IgD-negative memory B cell (primary cell): ENCODE results near the gene DAPK2. TPM values are rescaled to one million over a fixed set of nuclear protein-coding genes. Genes with fewer than 3 reads are reported as not detected.
"Not testable (repeated sequence)": the region's sequence is repeated elsewhere in the genome, so short reads cannot be mapped to it uniquely, and the experiment has no call there.

Experiments used
- H3K27ac Mint-ChIP-seq, 3 donors: one replicate each; pipeline ENCODE4 v1.8.0; 2020 to 2022; ENCODE audit warnings: mild to moderate bottlenecking in 3 of 3, mixed read lengths in 3 of 3, moderate library complexity in 1 of 3
- H3K27me3 Mint-ChIP-seq: one replicate; pipeline ENCODE4 v1.8.0; 2021; ENCODE audit warnings: mixed read lengths
- H3K36me3 Mint-ChIP-seq: one replicate; pipeline ENCODE4 v1.8.0; 2020; ENCODE audit warnings: mild to moderate bottlenecking, mixed read lengths
- H3K4me1 Mint-ChIP-seq, 3 donors: one replicate each; pipeline ENCODE4 v1.8.0; 2020 to 2022; ENCODE audit warnings: mixed read lengths in 3 of 3, mild to moderate bottlenecking in 1 of 3
- H3K4me3 Mint-ChIP-seq, 4 donors: one replicate each; pipeline ENCODE4 v1.8.0; 2020 to 2022; ENCODE audit warnings: mild to moderate bottlenecking in 4 of 4, mixed read lengths in 4 of 4, moderate library complexity in 3 of 4
- H3K9me3 Mint-ChIP-seq, 3 donors: one replicate each; pipeline ENCODE4 v1.8.0; 2020 to 2021; ENCODE audit warnings: mixed read lengths in 3 of 3, mild to moderate bottlenecking in 1 of 3
- polyA plus RNA-seq: library from polyadenylated mRNA; unstranded; fragments of 300-500 nt; fragmentation: Illumina TruSeq; gene quantifications from one replicate; pipeline ENCODE4 v1.2.3, GENCODE V29; 2021

DAPK2 gene
- polyA plus RNA-seq, 1 donor from 2014 or later: 7.7 TPM

GRCh38 chr15:63909819-63910437, 136.4 kb downstream of the DAPK2 start:
- Mint-ChIP-seq H3K27me3 (no peaks in the 10 kb centered on the region), H3K36me3 (peaks cover 2% of the 10 kb centered on the region), H3K9me3 (no peaks in the 10 kb centered on the region), H3K4me1 (peaks cover 12 to 17% (median 15%) of the 10 kb centered on the region in 3 donors), H3K27ac (no peak overlapping the region), H3K4me3 (no peak overlapping the region)

GRCh38 chr15:63908991-63909390, 137.3 kb downstream of the DAPK2 start:
- H3K36me3 Mint-ChIP-seq: peaks cover 2% of the 10 kb centered on the region
- H3K4me1 Mint-ChIP-seq: peaks cover 15 to 26% (median 16%) of the 10 kb centered on the region in 3 donors
- no peaks in the 10 kb centered on the region for H3K9me3 Mint-ChIP-seq
- no peaks in the 10 kb centered on the region for H3K27me3 Mint-ChIP-seq
- H3K4me3 Mint-ChIP-seq: no peak overlapping the region
- peak overlapping the region in 1 of 3 donors; percentile 50 for H3K27ac Mint-ChIP-seq

DNA sequence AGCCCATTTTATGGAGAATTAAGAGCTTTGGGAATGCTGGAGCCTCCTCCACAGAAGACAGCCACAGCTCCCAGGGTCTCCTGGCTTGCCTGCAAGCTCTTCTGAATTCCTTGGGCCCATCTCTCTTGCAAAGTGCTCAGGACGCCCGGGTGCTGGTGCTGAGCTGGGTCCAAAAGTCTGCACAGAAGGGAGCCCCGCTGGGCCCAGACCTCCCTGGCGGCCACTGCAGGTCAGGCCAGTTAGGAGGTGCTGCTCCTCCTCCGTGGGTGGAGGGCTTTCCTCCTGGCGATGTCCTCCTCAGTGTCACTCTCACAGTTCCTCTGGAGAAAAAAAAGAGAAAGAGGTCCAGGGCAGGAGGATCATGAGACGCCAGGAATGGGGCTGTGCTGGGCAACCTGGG, 138.0 kb downstream of the DAPK2 start:
- peak overlapping the region in 1 of 3 donors; percentile 50 for H3K27ac Mint-ChIP-seq
- H3K36me3 Mint-ChIP-seq: peaks cover 2% of the 10 kb centered on the region
- H3K9me3 Mint-ChIP-seq: no peaks in the 10 kb centered on the region
- H3K4me3 Mint-ChIP-seq: no peak overlapping the region
- H3K4me1 Mint-ChIP-seq: peaks cover 16 to 28% (median 17%) of the 10 kb centered on the region in 3 donors
- H3K27me3 Mint-ChIP-seq: no peaks in the 10 kb centered on the region

DNA sequence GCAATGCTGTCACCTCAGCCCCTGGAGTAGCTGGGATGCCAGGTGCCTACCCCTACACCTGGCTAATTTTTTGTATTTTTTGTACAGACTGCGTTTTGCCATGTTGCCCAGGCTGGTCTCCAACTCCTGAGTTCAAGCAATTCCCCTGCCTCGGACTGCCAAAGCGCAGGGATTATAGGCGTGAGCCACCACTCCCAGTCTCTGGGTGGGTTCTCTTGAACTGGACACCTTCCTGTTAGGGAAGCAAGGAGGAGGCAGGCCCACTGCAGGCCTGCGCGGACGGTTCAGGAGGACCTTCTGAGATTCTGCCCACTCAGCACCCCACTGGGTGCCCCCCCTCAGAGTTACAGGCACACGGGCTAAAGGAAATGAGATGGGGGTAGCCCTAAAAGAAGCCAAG, 138.8 kb downstream of the DAPK2 start:
- H3K36me3 Mint-ChIP-seq: peaks cover 3% of the 10 kb centered on the region
- H3K27me3 Mint-ChIP-seq: no peaks in the 10 kb centered on the region
- no peaks in the 10 kb centered on the region for H3K9me3 Mint-ChIP-seq
- peaks cover 17 to 28% (median 20%) of the 10 kb centered on the region in 3 donors for H3K4me1 Mint-ChIP-seq
- peak overlapping the region in 1 of 4 donors; percentile 51 for H3K4me3 Mint-ChIP-seq
- peak overlapping the region in 2 of 3 donors; percentile 23 to 73 for H3K27ac Mint-ChIP-seq

DNA sequence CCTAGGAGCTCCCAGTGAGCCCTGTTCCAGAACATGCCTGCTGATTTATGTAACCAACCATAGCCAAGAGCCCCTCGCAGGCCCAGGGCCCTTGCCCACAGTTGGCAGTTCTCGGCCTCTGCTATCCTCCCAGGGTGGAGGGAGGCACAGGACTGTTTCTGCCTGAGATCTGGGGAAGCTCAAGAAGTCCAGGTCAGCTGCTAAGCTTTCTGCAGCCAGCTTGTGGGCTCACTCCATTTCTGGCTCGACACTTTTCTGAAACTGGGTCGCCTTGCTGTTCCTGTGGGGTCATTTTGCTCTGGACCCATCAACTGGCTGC, 140.1 kb downstream of the DAPK2 start:
- Mint-ChIP-seq H3K36me3 (peaks cover 4% of the 10 kb centered on the region), H3K27ac (peak overlapping the region in 2 of 3 donors; percentile 15 to 84), H3K9me3 (no peaks in the 10 kb centered on the region), H3K4me1 (peaks cover 29 to 38% (median 31%) of the 10 kb centered on the region in 3 donors), H3K4me3 (peak overlapping the region in 2 of 4 donors; percentile 78 to 81), H3K27me3 (no peaks in the 10 kb centered on the region)

DNA sequence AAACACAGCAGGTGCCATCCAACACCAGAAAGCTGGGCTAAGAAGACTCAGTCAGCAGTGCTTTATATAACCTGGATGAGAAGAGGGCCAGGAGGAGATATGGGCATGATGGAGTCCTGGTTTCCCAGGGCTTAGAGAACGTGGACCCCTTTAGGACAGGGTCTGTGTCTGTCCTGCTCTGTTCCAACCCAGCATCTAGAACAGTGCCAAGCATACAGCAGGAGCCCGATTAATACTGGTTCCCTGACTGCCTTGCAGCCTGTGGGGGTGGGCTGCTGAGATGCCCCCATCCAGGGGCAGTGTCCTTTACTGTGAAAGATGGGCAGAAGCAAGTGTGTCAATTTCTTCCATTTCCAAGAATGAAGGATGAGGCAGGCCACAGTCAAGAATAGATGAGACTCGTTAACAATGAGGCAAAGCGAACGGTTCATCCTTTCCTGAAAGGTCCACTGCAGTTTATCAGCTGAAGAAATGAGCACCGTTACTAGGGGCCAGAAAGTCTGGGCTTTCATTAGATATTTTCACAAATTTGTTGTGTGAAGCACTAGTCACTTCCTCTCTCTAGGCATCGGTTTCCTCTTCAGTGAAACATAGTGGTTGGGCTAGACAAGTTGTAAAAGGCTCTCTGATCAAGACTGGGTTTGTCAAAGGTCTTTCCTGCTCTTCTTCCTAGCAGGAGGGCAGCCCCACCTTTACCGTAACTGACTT, 140.6 kb downstream of the DAPK2 start:
- Mint-ChIP-seq H3K4me1 (peaks cover 29 to 38% (median 34%) of the 10 kb centered on the region in 3 donors), H3K36me3 (peaks cover 4% of the 10 kb centered on the region), H3K27me3 (no peaks in the 10 kb centered on the region), H3K27ac (peak overlapping the region in 2 of 3 donors; percentile 15 to 84), H3K9me3 (no peaks in the 10 kb centered on the region), H3K4me3 (peak overlapping the region in 2 of 4 donors; percentile 78 to 81)

DNA sequence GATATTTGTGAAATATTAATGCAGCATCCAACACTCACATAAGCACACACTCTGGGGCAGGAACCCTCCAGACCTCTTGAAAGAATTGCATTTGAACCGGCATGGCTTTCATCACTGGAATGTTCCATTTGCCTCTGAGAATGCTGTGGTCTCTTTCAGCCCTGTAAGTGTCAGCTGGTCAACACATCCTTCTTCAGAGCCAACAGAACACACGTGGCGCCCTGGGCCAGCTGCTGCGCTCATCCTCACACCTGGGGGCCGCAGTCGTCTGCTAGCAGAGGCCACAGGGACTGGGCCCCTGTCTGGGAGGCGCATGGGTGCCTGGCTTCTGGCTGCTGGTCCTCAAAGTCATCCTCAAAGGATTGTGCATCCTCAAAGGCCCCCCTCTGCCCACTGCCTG, 141.2 kb downstream of the DAPK2 start:
- no peak overlapping the region for H3K27ac Mint-ChIP-seq

GRCh38 chr15:63904042-63904441, 142.2 kb downstream of the DAPK2 start:
- peak overlapping the region in 1 of 4 donors; percentile 27 for H3K4me3 Mint-ChIP-seq
- peaks cover 31 to 44% (median 40%) of the 10 kb centered on the region in 3 donors for H3K4me1 Mint-ChIP-seq
- no peaks in the 10 kb centered on the region for H3K27me3 Mint-ChIP-seq
- H3K9me3 Mint-ChIP-seq: no peaks in the 10 kb centered on the region
- H3K27ac Mint-ChIP-seq: peak overlapping the region in 1 of 3 donors; percentile 27
- peaks cover 4% of the 10 kb centered on the region for H3K36me3 Mint-ChIP-seq

More for the DNA sequence above, 141.2 kb downstream of the DAPK2 start:
- H3K4me3 Mint-ChIP-seq: peak overlapping the region in 1 of 4 donors; percentile 9
- H3K9me3 Mint-ChIP-seq: no peaks in the 10 kb centered on the region
- H3K27me3 Mint-ChIP-seq: no peaks in the 10 kb centered on the region
- H3K4me1 Mint-ChIP-seq: peaks cover 29 to 43% (median 37%) of the 10 kb centered on the region in 3 donors
- H3K36me3 Mint-ChIP-seq: peaks cover 4% of the 10 kb centered on the region

DNA sequence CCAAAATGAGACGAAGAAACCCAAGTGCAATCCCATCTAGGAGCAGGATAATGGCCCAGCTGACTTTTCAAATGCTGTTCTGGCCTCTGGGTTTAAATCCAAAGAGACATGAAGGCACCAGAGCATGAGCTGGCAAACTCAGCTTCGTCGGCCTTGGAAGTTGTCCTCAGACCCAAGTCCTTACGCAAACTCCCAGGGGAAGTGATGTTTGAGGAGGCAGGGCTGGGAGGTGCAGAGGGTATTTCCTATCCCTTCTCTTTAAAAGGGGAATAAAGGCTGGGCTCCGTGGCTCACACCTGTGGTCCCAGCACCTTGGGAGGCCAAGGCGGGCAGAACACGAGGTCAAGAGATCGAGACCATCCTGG, 143.6 kb downstream of the DAPK2 start:
- peaks cover 31 to 44% (median 40%) of the 10 kb centered on the region in 3 donors for H3K4me1 Mint-ChIP-seq
- H3K27me3 Mint-ChIP-seq: no peaks in the 10 kb centered on the region
- peak overlapping the region in 1 of 3 donors; percentile 24 for H3K27ac Mint-ChIP-seq
- H3K9me3 Mint-ChIP-seq: no peaks in the 10 kb centered on the region
- H3K4me3 Mint-ChIP-seq: peak overlapping the region in 1 of 4 donors; percentile 17
- H3K36me3 Mint-ChIP-seq: peaks cover 2% of the 10 kb centered on the region

- H3K36me3 Mint-ChIP-seq: peaks cover 2% of the 10 kb centered on the region
- H3K9me3 Mint-ChIP-seq: no peaks in the 10 kb centered on the region
- no peaks in the 10 kb centered on the region for H3K27me3 Mint-ChIP-seq
- peaks cover 33 to 48% (median 42%) of the 10 kb centered on the region in 3 donors for H3K4me1 Mint-ChIP-seq
- H3K27ac Mint-ChIP-seq: peak overlapping the region in 1 of 3 donors; percentile 24
- peak overlapping the region in 2 of 4 donors; percentile 25 to 87 for H3K4me3 Mint-ChIP-seq
Observed at GRCh38 chr15:63901912-63902670, 144.2 kb downstream of the DAPK2 start.

DNA sequence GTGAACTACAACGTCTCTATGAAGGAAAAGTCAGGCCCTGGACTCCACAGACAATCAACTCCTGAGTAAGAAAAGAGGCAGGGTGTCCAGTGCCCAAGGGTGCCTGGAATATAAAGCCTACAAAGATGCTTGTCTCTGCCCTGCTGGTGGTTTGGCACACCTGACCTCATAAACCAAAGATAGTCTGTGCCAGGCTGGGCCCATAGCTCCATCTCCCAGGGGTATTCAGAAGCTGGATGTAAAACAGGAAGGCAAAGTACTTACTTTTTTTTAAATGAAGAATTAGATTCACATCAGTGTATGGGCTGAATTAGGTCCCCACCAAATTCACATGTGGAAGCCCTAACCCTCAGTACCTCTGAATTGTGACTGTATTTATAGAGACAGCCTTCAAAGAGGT, 146.0 kb downstream of the DAPK2 start:
- Mint-ChIP-seq H3K4me1 (peaks cover 30 to 32% (median 31%) of the 10 kb centered on the region in 3 donors), H3K9me3 (no peaks in the 10 kb centered on the region), H3K4me3 (peak overlapping the region in 1 of 4 donors; percentile 75), H3K27ac (no peak overlapping the region), H3K36me3 (peaks cover 2% of the 10 kb centered on the region), H3K27me3 (no peaks in the 10 kb centered on the region)

DNA sequence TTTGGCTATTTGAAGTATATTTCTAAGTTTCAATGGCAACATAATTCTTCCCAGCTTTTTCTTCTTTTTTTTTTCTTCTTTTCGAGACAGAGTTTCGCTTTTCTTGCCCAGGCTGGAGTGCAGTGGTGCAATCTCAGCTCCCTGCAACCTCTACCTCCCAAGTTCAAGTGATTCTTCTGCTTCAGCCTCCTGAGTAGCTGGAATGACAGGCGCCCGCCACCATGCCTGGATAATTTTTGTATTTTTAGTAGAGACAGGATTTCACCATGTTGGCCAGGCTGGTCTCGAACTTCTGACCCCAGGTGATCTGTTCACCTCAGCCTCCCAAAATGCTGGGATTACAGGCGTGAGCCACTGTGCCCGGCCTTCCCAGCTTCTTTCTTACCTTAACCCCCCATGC, 146.7 kb downstream of the DAPK2 start:
- peak overlapping the region in 1 of 4 donors; percentile 21 for H3K4me3 Mint-ChIP-seq
- H3K27me3 Mint-ChIP-seq, H3K27ac Mint-ChIP-seq, H3K36me3 Mint-ChIP-seq, H3K9me3 Mint-ChIP-seq: not testable (repeated sequence)
- H3K4me1 Mint-ChIP-seq: peaks cover 29 to 34% (median 31%) of the 10 kb centered on the region in 3 donors

DNA sequence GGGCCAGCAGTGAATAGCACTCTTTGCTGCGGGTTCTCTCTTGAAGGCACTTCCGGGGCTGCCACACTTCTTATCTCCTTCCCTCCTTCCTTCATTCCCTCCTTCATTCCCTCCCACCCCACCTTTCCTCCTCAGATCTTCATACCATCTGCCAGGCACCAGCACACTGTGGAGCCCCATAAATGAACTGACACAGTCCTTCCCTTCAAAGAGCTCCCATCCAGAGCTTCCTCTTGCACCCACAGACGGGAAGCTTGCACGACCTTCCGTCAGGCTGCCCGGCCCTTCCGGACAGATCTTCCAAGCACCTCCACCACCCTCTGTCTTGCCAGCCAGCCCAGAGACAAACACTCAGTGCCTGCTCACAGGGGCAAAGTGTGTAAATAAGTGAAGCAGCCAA, 147.1 kb downstream of the DAPK2 start:
- Mint-ChIP-seq H3K4me3 (no peak overlapping the region), H3K27ac (no peak overlapping the region), H3K36me3 (peaks cover 5% of the 10 kb centered on the region), H3K4me1 (peaks cover 25 to 34% (median 31%) of the 10 kb centered on the region in 3 donors), H3K9me3 (no peaks in the 10 kb centered on the region), H3K27me3 (no peaks in the 10 kb centered on the region)

- H3K36me3 Mint-ChIP-seq: peaks cover 3% of the 10 kb centered on the region
- peak overlapping the region in 1 of 3 donors; percentile 76 for H3K27ac Mint-ChIP-seq
- peaks cover 30 to 40% (median 39%) of the 10 kb centered on the region in 3 donors for H3K4me1 Mint-ChIP-seq
- no peaks in the 10 kb centered on the region for H3K9me3 Mint-ChIP-seq
- peaks cover 6% of the 10 kb centered on the region for H3K27me3 Mint-ChIP-seq
- peak overlapping the region in 2 of 4 donors; percentile 8 to 19 for H3K4me3 Mint-ChIP-seq
Observed at GRCh38 chr15:63896336-63897115, 149.8 kb downstream of the DAPK2 start.
